ENCODE data around the gene MSMP.

MSMP gene

GRCh38 chr9:35795695-35796094, 41.6 kb upstream of the MSMP start:
- DNase-seq (ENCODE audit: low read depth): no peak
- no peak overlapping the region for H3K4me3 ChIP-seq (ENCODE audit: low read depth, low read length)
- TF ChIP-seq POLR2A (IDR thresholded peaks at IDR 0.05; ENCODE audit: extremely low read depth, insufficient read length): no peak
- no peak for TF ChIP-seq MYC (IDR thresholded peaks at IDR 0.05; ENCODE audit: low read depth, low read length)
- TF ChIP-seq MAX (IDR thresholded peaks at IDR 0.05; ENCODE audit: low read depth, low read length): no peak
- no peak for TF ChIP-seq CTCF (IDR thresholded peaks at IDR 0.05; ENCODE audit: low read depth, low read length)

- DNase-seq (ENCODE audit: low read depth): no peak
- no peak overlapping the region for H3K4me3 ChIP-seq (ENCODE audit: low read depth, low read length)
- TF ChIP-seq CTCF (IDR thresholded peaks at IDR 0.05; ENCODE audit: low read depth, low read length) (no peak), POLR2A (IDR thresholded peaks at IDR 0.05; ENCODE audit: extremely low read depth, insufficient read length) (no peak), MYC (IDR thresholded peaks at IDR 0.05; ENCODE audit: low read depth, low read length) (no peak), MAX (IDR thresholded peaks at IDR 0.05; ENCODE audit: low read depth, low read length) (no peak)
These were observed 39.4 kb upstream of the MSMP start for GRCh38 chr9:35793461-35793860.

- H3K4me3 ChIP-seq (ENCODE audit: low read depth, low read length): no peak overlapping the region
- TF ChIP-seq MAX (IDR thresholded peaks at IDR 0.05; ENCODE audit: low read depth, low read length): no peak
- no peak for TF ChIP-seq MYC (IDR thresholded peaks at IDR 0.05; ENCODE audit: low read depth, low read length)
- TF ChIP-seq CTCF (IDR thresholded peaks at IDR 0.05; ENCODE audit: low read depth, low read length): no peak
- no peak for TF ChIP-seq POLR2A (IDR thresholded peaks at IDR 0.05; ENCODE audit: extremely low read depth, insufficient read length)
- DNase-seq (ENCODE audit: low read depth): no peak
These were observed 38.8 kb upstream of the MSMP start for GRCh38 chr9:35792826-35793225.

GRCh38 chr9:35792024-35792813, 38.1 kb upstream of the MSMP start:
- DNase-seq (ENCODE audit: low read depth): no peak
- no peak overlapping the region for H3K4me3 ChIP-seq (ENCODE audit: low read depth, low read length)
- no peak for TF ChIP-seq POLR2A (IDR thresholded peaks at IDR 0.05; ENCODE audit: extremely low read depth, insufficient read length)
- no peak for TF ChIP-seq MAX (IDR thresholded peaks at IDR 0.05; ENCODE audit: low read depth, low read length)
- TF ChIP-seq CTCF (IDR thresholded peaks at IDR 0.05; ENCODE audit: low read depth, low read length): no peak
- no peak for TF ChIP-seq MYC (IDR thresholded peaks at IDR 0.05; ENCODE audit: low read depth, low read length)

GRCh38 chr9:35791297-35791921, 37.3 kb upstream of the MSMP start, which contains the start of gene NPR2:
NPR2 (plus strand) TSS chr9:35791591; CDS start chr9:35792409, 818 bp downstream.
- no peak for DNase-seq (ENCODE audit: low read depth)
- TF ChIP-seq CTCF (IDR thresholded peaks at IDR 0.05; ENCODE audit: low read depth, low read length) (no peak), MAX (IDR thresholded peaks at IDR 0.05; ENCODE audit: low read depth, low read length) (no peak), MYC (IDR thresholded peaks at IDR 0.05; ENCODE audit: low read depth, low read length) (no peak), POLR2A (IDR thresholded peaks at IDR 0.05; ENCODE audit: extremely low read depth, insufficient read length) (no peak)
- no peak within 1 kb of the TSS for H3K4me3 ChIP-seq (ENCODE audit: low read depth, low read length)
